Mesendoderm (in vitro differentiated cells): ENCODE measurements around the gene AIRE.
"Not testable (repeated sequence)": the region's sequence is repeated elsewhere in the genome, so short reads cannot be mapped to it uniquely, and the experiment has no call there.

Source experiments
- DNase-seq: peaks from one replicate; pipeline ENCODE4 v3.0.0; 2013
- H2AK5ac ChIP-seq: 2 replicates; pipeline ENCODE4 v1.6.1; 2013; ENCODE audit warnings: low read length, inconsistent platforms
- H2BK120ac ChIP-seq: 2 replicates; pipeline ENCODE4 v1.6.1; 2013; ENCODE audit warnings: low read depth, mild to moderate bottlenecking, low read length, moderate library complexity, mixed read lengths
- H2BK15ac ChIP-seq: replicated peaks from 2 replicates; pipeline ENCODE4 v1.6.1; 2013; ENCODE audit warnings: low read depth, mild to moderate bottlenecking, moderate library complexity
- H2BK5ac ChIP-seq: 2 replicates; pipeline ENCODE4 v1.6.1; 2013; ENCODE audit warnings: low read length, inconsistent platforms
- H3K18ac ChIP-seq: 2 replicates; pipeline ENCODE4 v1.6.1; 2013; ENCODE audit warnings: mild to moderate bottlenecking, low read length, mixed read lengths
- H3K23ac ChIP-seq: one replicate; pipeline ENCODE4 v1.6.1; 2013; ENCODE audit warnings: low read length
- H3K27ac ChIP-seq: 2 replicates; pipeline ENCODE4 v1.5.1; 2013; ENCODE audit warnings: low read depth, mild to moderate bottlenecking, inconsistent platforms, low read length, moderate library complexity
- H3K27me3 ChIP-seq: 2 replicates; pipeline ENCODE4 v1.6.1; 2013; ENCODE audit warnings: low read length, control low read depth, mild to moderate bottlenecking, inconsistent platforms; ENCODE audit not compliant: insufficient read depth, poor library complexity
- H3K36me3 ChIP-seq: 2 replicates; pipeline ENCODE4 v1.6.1; 2013; ENCODE audit warnings: low read length, inconsistent platforms; ENCODE audit not compliant: control insufficient read depth, insufficient read depth
- H3K4ac ChIP-seq: one replicate; pipeline ENCODE4 v1.6.1; 2013; ENCODE audit warnings: low read depth, mild to moderate bottlenecking, low read length, moderate library complexity
- H3K4me1 ChIP-seq: 2 replicates; pipeline ENCODE4 v1.6.1; 2013; ENCODE audit warnings: low read depth, low read length, inconsistent platforms; ENCODE audit not compliant: control insufficient read depth
- H3K4me2 ChIP-seq: 2 replicates; pipeline ENCODE4 v1.6.1; 2013; ENCODE audit warnings: low read length
- H3K4me3 ChIP-seq: 2 replicates; pipeline ENCODE4 v1.5.1; 2013; ENCODE audit warnings: mild to moderate bottlenecking, low read length
- H3K56ac ChIP-seq: one replicate; pipeline ENCODE4 v1.6.1; 2013; ENCODE audit warnings: low read length
- H3K79me1 ChIP-seq: 2 replicates; pipeline ENCODE4 v1.6.1; 2013; ENCODE audit warnings: low read length, inconsistent platforms
- H3K79me2 ChIP-seq: 2 replicates; pipeline ENCODE4 v1.6.1; 2013; ENCODE audit warnings: mild to moderate bottlenecking, low read length; ENCODE audit not compliant: control insufficient read depth, insufficient read depth
- H3K9ac ChIP-seq: 2 replicates; pipeline ENCODE4 v1.6.1; 2013; ENCODE audit warnings: low read length, inconsistent platforms
- H4K5ac ChIP-seq: one replicate; pipeline ENCODE4 v1.6.1; 2013; ENCODE audit warnings: low read length
- H4K8ac ChIP-seq: one replicate; pipeline ENCODE4 v1.6.1; 2013; ENCODE audit warnings: low read depth, mild to moderate bottlenecking, control low read depth, low read length, moderate library complexity
- WGBS: extraction: QIAGEN DNeasy Blood & Tissue Kit; methylation state at CpG from one replicate; pipeline ENCODE4 v1.1.7; 2013; ENCODE audit warnings: low lambda C conversion rate, missing lambda C conversion rate; ENCODE audit not compliant: insufficient coverage; ENCODE audit errors: extremely low coverage; 5-methylcytosine and 5-hydroxymethylcytosine counted together

The AIRE gene

DNA sequence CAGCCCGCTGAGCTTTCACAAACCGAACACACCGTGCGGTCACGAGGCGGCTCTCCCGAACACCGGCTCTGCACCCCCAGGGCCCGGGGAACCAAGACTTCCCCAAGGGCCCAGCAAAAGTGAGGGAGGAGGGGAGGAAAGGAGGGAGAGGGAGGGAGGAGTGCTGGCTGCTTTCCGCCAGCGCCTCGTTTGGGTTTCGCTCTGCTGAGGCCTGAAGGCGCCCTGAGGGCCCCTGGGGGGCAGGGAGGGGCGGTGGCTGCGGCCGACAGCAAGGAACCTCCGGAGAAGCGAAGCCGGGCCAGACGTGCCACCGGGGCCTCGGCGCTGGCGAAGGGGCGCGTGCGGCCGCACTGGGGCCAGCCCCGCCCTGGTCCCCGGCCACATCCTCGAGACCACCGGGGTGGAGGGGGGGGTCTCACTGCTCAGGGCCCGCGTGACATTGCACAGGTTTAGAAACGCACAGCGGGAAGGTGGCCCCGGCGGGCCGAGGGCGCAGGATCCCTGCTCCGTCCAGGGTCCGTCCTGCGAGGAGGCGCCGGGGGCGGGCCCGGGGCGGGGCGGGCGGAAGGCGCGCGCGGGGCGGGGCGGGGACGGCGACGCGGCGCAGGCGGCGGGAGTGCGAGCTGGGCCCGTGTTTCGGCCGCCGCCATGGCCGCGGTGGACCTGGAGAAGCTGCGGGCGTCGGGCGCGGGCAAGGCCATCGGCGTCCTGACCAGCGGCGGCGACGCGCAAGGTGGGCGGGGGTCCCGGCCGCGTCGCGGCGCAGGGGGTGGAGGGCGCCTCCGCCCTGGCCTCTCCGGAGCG lies 14.0 kb downstream of the AIRE start, which contains the start of gene PFKL:
TSS of gene PFKL (plus strand) at position 596 of the 804 bp plus-strand sequence. CDS start at position 649, 53 bp downstream.
- Histone ChIP-seq H3K27ac (peak within 1 kb of the TSS; percentile 45), H3K18ac (peak within 1 kb of the TSS; percentile 94), H4K8ac (no peak within 1 kb of the TSS), H3K36me3 (no peaks in the 10 kb centered on the region), H2AK5ac (peak within 1 kb of the TSS; percentile 82), H2BK120ac (no peak within 1 kb of the TSS), H2BK15ac (no peak within 1 kb of the TSS), H3K4me1 (peaks cover 3% of the 10 kb centered on the region), H3K9ac (peak within 1 kb of the TSS; percentile 82), H3K79me2 (peaks cover 6% of the 10 kb centered on the region), H3K4me3 (peak within 1 kb of the TSS; percentile 66), H3K4ac (peak within 1 kb of the TSS; percentile 92), H3K4me2 (peak within 1 kb of the TSS; percentile 87), H3K23ac (no peak within 1 kb of the TSS), H2BK5ac (no peak within 1 kb of the TSS), H3K79me1 (peaks cover 11% of the 10 kb centered on the region), H3K56ac (peak within 1 kb of the TSS; percentile 94), H4K5ac (no peak within 1 kb of the TSS), H3K27me3 (no peaks in the 10 kb centered on the region)
- no CpG with 5 or more reads among the region's 94 CpGs for WGBS
- peak; percentile 61 for DNase-seq

DNA sequence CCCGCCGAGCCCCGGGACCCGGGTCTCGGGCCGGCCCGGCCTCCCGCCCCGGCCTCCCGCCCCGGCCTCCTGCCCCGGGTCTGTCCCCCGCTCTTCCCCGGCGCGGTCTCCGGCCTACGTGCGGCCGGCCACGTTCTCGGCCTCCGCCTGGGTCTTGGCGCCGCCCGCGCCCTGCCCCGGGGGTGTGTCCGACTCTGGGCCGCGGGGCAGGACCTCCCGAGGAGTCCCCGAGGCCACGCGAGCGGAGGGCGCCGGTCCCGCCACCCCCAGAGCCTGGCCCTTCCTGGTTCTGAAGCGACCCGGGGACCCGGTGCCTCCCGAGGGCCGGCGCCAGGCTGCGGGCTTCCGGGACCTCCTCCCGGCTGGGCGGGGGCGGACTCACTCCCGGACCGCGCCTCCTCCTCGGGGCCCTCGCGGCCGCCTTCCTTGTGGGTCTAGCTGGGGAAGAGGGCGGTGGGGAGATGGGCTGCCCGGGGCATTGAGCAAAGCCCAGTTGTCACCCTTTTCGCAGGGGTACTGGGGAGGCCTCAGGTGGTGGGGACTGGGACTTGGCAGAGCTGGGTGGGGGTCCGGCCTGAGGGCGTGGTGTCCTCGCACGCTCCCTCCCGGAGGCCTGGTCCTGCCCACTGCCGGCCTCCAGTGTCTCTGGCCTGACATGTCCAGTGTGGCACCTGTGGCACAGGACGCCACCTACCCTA lies 14.7 kb downstream of the AIRE start:
- Histone ChIP-seq H3K9ac (peak overlapping the region; percentile 82), H2BK15ac (no peak overlapping the region), H2AK5ac (peak overlapping the region; percentile 82), H2BK5ac (no peak overlapping the region), H3K4me2 (peak overlapping the region; percentile 87), H3K56ac (peak overlapping the region; percentile 94), H4K5ac (no peak overlapping the region), H3K27me3 (no peaks in the 10 kb centered on the region), H3K4me1 (peaks cover 3% of the 10 kb centered on the region), H3K4me3 (peak overlapping the region; percentile 66), H3K79me2 (peaks cover 6% of the 10 kb centered on the region), H3K27ac (no peak overlapping the region), H3K18ac (peak overlapping the region; percentile 94), H2BK120ac (no peak overlapping the region), H3K4ac (peak overlapping the region; percentile 92), H3K79me1 (peaks cover 12% of the 10 kb centered on the region), H4K8ac (no peak overlapping the region), H3K23ac (no peak overlapping the region), H3K36me3 (no peaks in the 10 kb centered on the region)
- WGBS: no CpG with 5 or more reads among the region's 67 CpGs
- DNase-seq: peak; percentile 42

DNA sequence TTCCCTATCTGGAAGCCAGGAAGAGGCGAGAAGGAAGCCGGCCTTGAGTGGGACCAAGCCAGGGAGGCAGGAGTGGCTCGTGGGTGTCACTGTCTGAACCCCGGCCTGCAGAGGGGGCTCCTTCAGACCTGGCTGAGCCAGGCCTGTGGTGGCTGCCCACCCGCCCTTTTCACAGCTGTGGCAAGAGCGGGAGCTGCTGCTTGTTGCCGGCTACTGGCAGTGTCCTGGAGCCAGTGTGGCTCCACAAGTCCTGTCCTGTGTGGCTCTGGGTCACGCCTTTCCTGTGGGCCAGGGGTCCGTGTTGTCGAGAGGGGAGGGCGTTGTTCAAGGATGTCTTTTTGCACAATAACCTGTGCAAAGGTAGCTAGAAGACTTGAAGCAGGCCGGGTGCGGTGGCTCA lies 15.5 kb downstream of the AIRE start:
- H3K4me3 ChIP-seq: no peak overlapping the region
- no peak for DNase-seq
- WGBS: no CpG with 5 or more reads among the region's 13 CpGs

GRCh38 chr21:44301961-44302406 lies 16.3 kb downstream of the AIRE start:
- Histone ChIP-seq H3K79me1 (peaks cover 12% of the 10 kb centered on the region), H3K4me1 (peaks cover 3% of the 10 kb centered on the region), H3K36me3 (no peaks in the 10 kb centered on the region), H2BK5ac (no peak overlapping the region), H4K5ac (no peak overlapping the region), H3K27ac (no peak overlapping the region), H3K4me2 (no peak overlapping the region), H2BK120ac (no peak overlapping the region), H3K27me3 (no peaks in the 10 kb centered on the region), H2BK15ac (no peak overlapping the region), H3K56ac (no peak overlapping the region), H3K18ac (no peak overlapping the region), H3K4ac (no peak overlapping the region), H3K23ac (no peak overlapping the region), H3K9ac (no peak overlapping the region), H2AK5ac (no peak overlapping the region), H3K4me3 (no peak overlapping the region), H4K8ac (no peak overlapping the region), H3K79me2 (peaks cover 6% of the 10 kb centered on the region)
- DNase-seq: no peak
- no CpG with 5 or more reads among the region's 9 CpGs for WGBS

More for the DNA sequence above, 15.5 kb downstream of the AIRE start:
- Histone ChIP-seq H2BK15ac (no peak overlapping the region), H3K9ac (peak overlapping the region; percentile 82), H3K56ac (peak overlapping the region; percentile 94), H3K18ac (no peak overlapping the region), H3K27ac (no peak overlapping the region), H3K4ac (no peak overlapping the region), H3K79me1 (peaks cover 12% of the 10 kb centered on the region), H3K4me1 (peaks cover 3% of the 10 kb centered on the region), H2AK5ac (no peak overlapping the region), H3K36me3 (no peaks in the 10 kb centered on the region), H4K5ac (no peak overlapping the region), H3K4me2 (peak overlapping the region; percentile 87), H2BK120ac (no peak overlapping the region), H3K79me2 (peaks cover 6% of the 10 kb centered on the region), H4K8ac (no peak overlapping the region), H3K27me3 (no peaks in the 10 kb centered on the region), H2BK5ac (no peak overlapping the region), H3K23ac (no peak overlapping the region)

- not testable (repeated sequence) for H3K4ac ChIP-seq, H2AK5ac ChIP-seq, H4K8ac ChIP-seq, H4K5ac ChIP-seq, H3K27me3 ChIP-seq, H3K36me3 ChIP-seq, H3K4me3 ChIP-seq, H3K9ac ChIP-seq, H2BK15ac ChIP-seq, H3K79me2 ChIP-seq, H2BK120ac ChIP-seq, H3K18ac ChIP-seq, H3K23ac ChIP-seq, H3K27ac ChIP-seq, H2BK5ac ChIP-seq, H3K4me2 ChIP-seq, H3K4me1 ChIP-seq, H3K56ac ChIP-seq
- peak; percentile 47 for DNase-seq
- WGBS: no CpG with 5 or more reads among the region's 23 CpGs
- peaks cover 12% of the 10 kb centered on the region for H3K79me1 ChIP-seq
These were observed 17.1 kb downstream of the AIRE start for GRCh38 chr21:44302573-44303401.
